NCI-H510A treated with DMSO at 0.1 percent for 48 hours (cell line): Measurements from ENCODE around the gene GTF3C5.
A peak's percentile ranks its signal among the peaks of the same experiment; 100 is the strongest.
"Not testable (repeated sequence)": the region's sequence is repeated elsewhere in the genome, so short reads cannot be mapped to it uniquely, and the experiment has no call there.

Source experiments
- DNase-seq: peaks from one replicate; lab custom pipeline; 2025; lab: John Stamatoyannopoulos, UW

GTF3C5 gene

GRCh38 chr9:133055788-133056420, 25.1 kb downstream of the GTF3C5 start:
- DNase-seq, result no peak

- no peak for DNase-seq
Observed at GRCh38 chr9:133056533-133056932, 25.7 kb downstream of the GTF3C5 start.

- no peak for DNase-seq
Observed at GRCh38 chr9:133057006-133057405, 26.2 kb downstream of the GTF3C5 start.

- no peak for DNase-seq
Observed at GRCh38 chr9:133057553-133057952, 26.8 kb downstream of the GTF3C5 start.

GRCh38 chr9:133058071-133058470, 27.3 kb downstream of the GTF3C5 start:
- DNase-seq, result no peak

- no peak for DNase-seq
Observed at GRCh38 chr9:133058550-133059320, 27.9 kb downstream of the GTF3C5 start.

GRCh38 chr9:133059623-133060022, 28.8 kb downstream of the GTF3C5 start:
- peak; percentile 47 for DNase-seq

- DNase-seq, result no peak
Observed at GRCh38 chr9:133060417-133060841, 29.6 kb downstream of the GTF3C5 start.

- peak; percentile 86 for DNase-seq
Observed at GRCh38 chr9:133061019-133061763, 30.4 kb downstream of the GTF3C5 start.

- DNase-seq, result peak; percentile 94
Observed at GRCh38 chr9:133061764-133062145, 31.0 kb downstream of the GTF3C5 start, which contains the start of gene CEL. Gene CEL, plus strand, starts transcription at chr9:133061981. Its CDS starts 22 bp downstream, at chr9:133062003.

- peak; percentile 20 for DNase-seq
Observed at GRCh38 chr9:133062569-133062968, 31.8 kb downstream of the GTF3C5 start.

- DNase-seq, result no peak
Observed at GRCh38 chr9:133063159-133063499, 32.3 kb downstream of the GTF3C5 start.

- no peak for DNase-seq
Observed at GRCh38 chr9:133063500-133064231, 32.9 kb downstream of the GTF3C5 start.

- DNase-seq, result no peak
Observed at GRCh38 chr9:133064241-133065069, 33.7 kb downstream of the GTF3C5 start.

- no peak for DNase-seq
Observed at GRCh38 chr9:133065070-133065388, 34.2 kb downstream of the GTF3C5 start.

GRCh38 chr9:133066181-133066983, 35.6 kb downstream of the GTF3C5 start:
- DNase-seq, result no peak

GRCh38 chr9:133067006-133067405, 36.2 kb downstream of the GTF3C5 start:
- no peak for DNase-seq

- no peak for DNase-seq
Observed at GRCh38 chr9:133067813-133068212, 37.0 kb downstream of the GTF3C5 start.

GRCh38 chr9:133068431-133068830, 37.6 kb downstream of the GTF3C5 start:
- DNase-seq, result not testable (repeated sequence)

GRCh38 chr9:133070500-133070961, 39.7 kb downstream of the GTF3C5 start:
- not testable (repeated sequence) for DNase-seq
